Gastroesophageal sphincter (tissue), 4 donors: ENCODE measurements around the gene SLK. TPM values are rescaled to one million over a fixed set of nuclear protein-coding genes. Genes with fewer than 3 reads are reported as not detected.
A peak's percentile ranks its signal among the peaks of the same experiment; 100 is the strongest.

Experiments
- ATAC-seq: fragments of 150-250 bp; one replicate; pipeline ENCODE4 v1.9.1; 2016; ENCODE audit warnings: mild to moderate bottlenecking, moderate library complexity
- H3K27ac ChIP-seq, 4 donors: fragments of 200-600 bp; sonication (generic) in 3 of 4; 1 replicate in 3 of 4; 2 replicates in 1 of 4; pipeline ENCODE4 v1.5.1; 2016 to 2019
- H3K27me3 ChIP-seq: fragments of 200-600 bp; sonication (generic); one replicate; pipeline ENCODE4 v1.5.1; 2019
- H3K36me3 ChIP-seq, 2 donors: fragments of 200-600 bp; sonication (generic); one replicate each; pipeline ENCODE4 v1.5.1; 2019; ENCODE audit warnings: control low read depth in 1 of 2
- H3K4me1 ChIP-seq, 3 donors: fragments of 200-600 bp; sonication (generic); 1 replicate in 2 of 3; 2 replicates in 1 of 3; pipeline ENCODE4 v1.5.1; 2016 to 2019; ENCODE audit warnings: control low read depth in 2 of 3
- H3K4me3 ChIP-seq, 2 donors: fragments of 200-600 bp; sonication (generic); one replicate each; pipeline ENCODE4 v1.5.1; 2019; ENCODE audit warnings: mild to moderate bottlenecking in 1 of 2, moderate library complexity in 1 of 2
- H3K9me3 ChIP-seq, 3 donors: fragments of 200-600 bp; sonication (generic); one replicate each; pipeline ENCODE4 v1.5.1; 2017 to 2019; ENCODE audit warnings: control low read depth in 2 of 3
- EP300 ChIP-seq: sonication (generic); formaldehyde crosslinking; IDR thresholded peaks from one replicate; pipeline ENCODE4 v1.6.1; 2017; ENCODE audit warnings: antibody characterized with exemption, mild to moderate bottlenecking
- POLR2A ChIP-seq, 2 donors: fragments of 450-650 bp; IDR thresholded peaks; one replicate each; pipeline ENCODE4 v1.6.1; 2017; ENCODE audit warnings: antibody characterized with exemption in 2 of 2, mild to moderate bottlenecking in 2 of 2, moderate library complexity in 1 of 2
- POLR2AphosphoS5 ChIP-seq: sonication (generic); formaldehyde crosslinking; IDR thresholded peaks from one replicate; pipeline ENCODE4 v1.6.1; 2017; ENCODE audit warnings: antibody characterized with exemption
- WGBS, 2 donors: methylation state at CpG; one replicate each; pipeline ENCODE4 v1.1.5; 2018; ENCODE audit warnings: low coverage in 1 of 2; 5-methylcytosine and 5-hydroxymethylcytosine counted together
- total RNA-seq, 4 donors: library from RNA; depleted of rRNA; stranded (reverse); fragments of >200 nt; gene quantifications; one replicate each; pipeline ENCODE4 v1.1.0, GENCODE V29; 2016
- TF ChIP-seq, protein P1 (sequence below), 4 experiments: fragments of 200-600 bp in 2 of 4; fragments of 450-650 bp in 2 of 4; sonication (generic) in 1 of 4; IDR thresholded peaks; one replicate each; pipeline ENCODE4 v1.5.1; 2017 to 2019; ENCODE audit warnings: antibody characterized with exemption in 4 of 4, mild to moderate bottlenecking in 2 of 4, moderate library complexity in 2 of 4

Gene SLK
- total RNA-seq, 4 donors from 2014 or later = 75.0 to 119 (median 107) TPM

DNA sequence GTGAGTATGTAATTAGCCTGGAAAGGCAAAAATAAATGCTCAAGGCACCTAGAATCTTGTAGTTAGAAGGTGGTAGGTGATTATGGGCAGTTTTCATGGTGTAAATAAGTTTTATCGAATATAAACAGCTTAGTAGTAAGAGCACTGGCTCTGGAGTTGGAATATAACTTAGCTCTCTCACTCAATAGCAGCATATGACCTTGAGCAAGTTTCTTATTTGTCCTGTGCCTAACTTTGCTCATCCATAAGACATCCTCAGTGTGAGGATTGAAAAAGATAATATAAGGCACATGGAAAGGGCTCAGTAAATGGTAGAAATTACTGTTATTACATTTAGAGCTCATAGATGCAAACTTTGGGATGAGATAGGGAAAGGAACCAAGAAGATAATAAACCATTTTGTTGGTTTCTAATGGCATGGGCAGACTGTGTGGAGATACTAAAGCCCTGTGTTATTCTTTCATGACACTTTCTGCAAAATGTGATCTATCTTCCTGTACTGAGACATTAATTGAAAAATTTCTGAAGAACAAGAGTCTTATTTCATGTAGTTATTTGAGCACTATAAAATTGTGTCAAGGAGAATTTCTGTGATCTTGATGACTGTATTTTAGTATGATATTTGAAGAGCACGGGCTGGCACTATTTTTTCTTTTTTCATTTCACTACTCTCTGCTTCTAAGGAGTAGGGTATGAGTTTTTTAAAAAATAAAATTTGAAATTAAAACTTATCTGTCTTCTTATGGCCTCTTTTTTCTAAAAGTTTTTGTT, 3.1 kb downstream of the SLK start:
- no peaks in the 10 kb centered on the region for H3K9me3 ChIP-seq
- peak overlapping the region in 3 of 4 donors; percentile 19 to 99 (median 51) for H3K27ac ChIP-seq
- peak overlapping the region; percentile 83 to 87 for H3K4me3 ChIP-seq
- ATAC-seq = no peak
- H3K4me1 ChIP-seq = peaks cover 0 to 66% (median 3%) of the 10 kb centered on the region in 3 donors
- WGBS, 2 donors = 37% methylated on average over 2 of the region's 2 CpGs
- H3K27me3 ChIP-seq = no peaks in the 10 kb centered on the region
- no peaks in the 10 kb centered on the region for H3K36me3 ChIP-seq
- TF ChIP-seq EP300 (no peak), POLR2AphosphoS5 (no peak), POLR2A (IDR thresholded peaks at IDR 0.05) (no peak)
- TF ChIP-seq, protein P1, sequence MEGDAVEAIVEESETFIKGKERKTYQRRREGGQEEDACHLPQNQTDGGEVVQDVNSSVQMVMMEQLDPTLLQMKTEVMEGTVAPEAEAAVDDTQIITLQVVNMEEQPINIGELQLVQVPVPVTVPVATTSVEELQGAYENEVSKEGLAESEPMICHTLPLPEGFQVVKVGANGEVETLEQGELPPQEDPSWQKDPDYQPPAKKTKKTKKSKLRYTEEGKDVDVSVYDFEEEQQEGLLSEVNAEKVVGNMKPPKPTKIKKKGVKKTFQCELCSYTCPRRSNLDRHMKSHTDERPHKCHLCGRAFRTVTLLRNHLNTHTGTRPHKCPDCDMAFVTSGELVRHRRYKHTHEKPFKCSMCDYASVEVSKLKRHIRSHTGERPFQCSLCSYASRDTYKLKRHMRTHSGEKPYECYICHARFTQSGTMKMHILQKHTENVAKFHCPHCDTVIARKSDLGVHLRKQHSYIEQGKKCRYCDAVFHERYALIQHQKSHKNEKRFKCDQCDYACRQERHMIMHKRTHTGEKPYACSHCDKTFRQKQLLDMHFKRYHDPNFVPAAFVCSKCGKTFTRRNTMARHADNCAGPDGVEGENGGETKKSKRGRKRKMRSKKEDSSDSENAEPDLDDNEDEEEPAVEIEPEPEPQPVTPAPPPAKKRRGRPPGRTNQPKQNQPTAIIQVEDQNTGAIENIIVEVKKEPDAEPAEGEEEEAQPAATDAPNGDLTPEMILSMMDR (IDR thresholded peaks at IDR 0.05) = no peak

DNA sequence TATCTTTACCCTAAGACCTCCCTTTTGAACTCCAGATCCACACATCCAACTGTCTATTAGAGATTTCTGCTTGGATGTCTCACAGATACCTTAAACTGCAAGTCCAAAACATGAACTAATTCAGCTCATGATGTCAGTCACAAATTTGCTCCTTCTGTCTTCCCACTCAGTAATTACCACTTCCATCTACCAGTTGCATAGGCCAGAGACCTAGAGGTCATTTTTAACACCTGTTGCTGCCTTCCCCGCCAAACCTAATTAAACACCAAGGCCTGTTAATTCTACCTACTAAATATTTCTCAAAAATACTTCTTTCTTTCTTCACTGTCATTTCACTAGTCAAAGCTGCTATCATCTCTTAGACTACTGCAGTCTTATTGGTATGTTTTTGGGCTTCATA, 8.2 kb downstream of the SLK start:
- ATAC-seq = no peak
- Histone ChIP-seq H3K27me3 (no peaks in the 10 kb centered on the region), H3K36me3 (no peaks in the 10 kb centered on the region), H3K4me1 (peaks cover 0 to 72% (median 3%) of the 10 kb centered on the region in 3 donors), H3K4me3 (no peak overlapping the region), H3K9me3 (no peaks in the 10 kb centered on the region), H3K27ac (no peak overlapping the region)
- 100% methylated on average over 1 of the region's 1 CpG for WGBS, 2 donors
- TF ChIP-seq POLR2A (IDR thresholded peaks at IDR 0.05) (no peak), EP300 (no peak), POLR2AphosphoS5 (no peak)
- TF ChIP-seq, protein P1 (IDR thresholded peaks at IDR 0.05) = no peak

DNA sequence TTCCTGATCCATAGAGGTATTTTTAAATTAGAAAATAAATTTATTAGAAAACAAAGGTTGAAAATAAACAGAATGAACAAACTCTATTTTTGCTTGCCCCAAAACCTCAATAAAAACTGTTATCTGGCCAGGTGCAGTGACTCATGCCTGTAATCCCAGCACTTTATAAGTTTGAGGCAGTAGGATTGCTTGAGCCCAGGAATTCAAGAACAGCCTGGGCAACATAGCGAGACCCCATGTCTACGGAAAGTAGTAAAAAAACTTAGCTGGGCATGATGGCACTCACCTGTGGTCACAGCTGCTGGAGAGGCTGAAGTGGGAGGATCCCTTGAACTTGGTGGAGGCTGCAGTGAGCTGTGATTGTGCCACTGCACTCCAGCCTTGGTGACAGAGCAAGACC, 10.3 kb downstream of the SLK start:
- TF ChIP-seq, protein P1 (IDR thresholded peaks at IDR 0.05) = no peak
- TF ChIP-seq POLR2AphosphoS5 (no peak), POLR2A (IDR thresholded peaks at IDR 0.05) (no peak), EP300 (no peak)
- no peaks in the 10 kb centered on the region for H3K36me3 ChIP-seq
- peaks cover 0 to 55% (median 0%) of the 10 kb centered on the region in 3 donors for H3K4me1 ChIP-seq
- H3K4me3 ChIP-seq = no peak overlapping the region
- no peaks in the 10 kb centered on the region for H3K9me3 ChIP-seq
- WGBS, 2 donors = 93 to 100% methylated on average over 1 to 2 of the region's 2 CpGs
- no peak overlapping the region for H3K27ac ChIP-seq
- H3K27me3 ChIP-seq = no peaks in the 10 kb centered on the region
- no peak for ATAC-seq

DNA sequence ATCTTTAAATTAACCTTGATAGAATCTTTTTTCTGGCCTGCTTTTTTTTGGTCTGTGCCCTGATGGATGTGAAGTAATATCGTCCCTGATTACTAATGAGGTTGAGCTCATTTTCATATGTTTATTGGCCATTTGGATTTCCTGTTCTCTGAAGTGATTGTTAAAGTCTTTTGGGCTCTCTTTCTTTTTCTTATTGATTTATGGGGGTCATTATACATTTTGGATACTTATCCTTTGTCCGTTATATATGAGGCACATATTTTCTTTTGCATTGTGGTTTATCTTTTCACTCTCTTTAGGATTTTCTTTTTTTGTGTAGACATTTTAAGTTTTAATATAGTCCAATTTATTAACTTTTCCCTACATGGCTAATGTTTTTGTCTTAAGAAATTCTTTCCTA, 12.6 kb downstream of the SLK start:
- 71 to 77% methylated on average over 2 of the region's 2 CpGs for WGBS, 2 donors
- TF ChIP-seq POLR2A (IDR thresholded peaks at IDR 0.05) = no peak
- TF ChIP-seq EP300 = no peak
- no peak for TF ChIP-seq POLR2AphosphoS5

DNA sequence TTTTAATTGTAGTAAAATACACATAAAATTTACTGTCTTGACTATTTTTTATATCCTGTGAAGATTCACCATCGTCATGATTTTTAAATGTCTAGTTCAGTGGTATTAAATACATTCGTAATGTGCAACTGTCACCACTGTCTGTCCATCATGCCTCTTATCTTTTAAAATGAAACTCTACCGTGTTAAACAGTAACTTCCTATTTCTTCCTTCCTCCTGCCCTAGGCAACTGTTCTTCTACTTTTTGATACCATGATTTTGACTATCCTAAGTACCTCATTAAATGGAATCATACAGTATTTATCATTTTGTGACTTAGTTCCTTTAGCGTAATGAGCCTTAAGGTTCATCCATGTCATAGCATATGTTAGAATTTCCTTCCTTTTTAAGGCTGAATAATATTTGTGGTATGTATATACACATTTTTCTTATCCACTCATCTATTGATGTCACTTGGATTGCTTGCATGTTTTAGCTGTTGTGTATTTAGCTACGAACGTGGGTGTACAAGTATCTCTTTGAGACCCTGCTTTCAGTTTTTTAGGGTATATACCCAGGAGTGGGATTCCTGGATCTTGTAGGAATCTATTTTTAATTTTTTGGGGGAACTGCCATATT, 13.5 kb downstream of the SLK start:
- TF ChIP-seq, protein P1 (IDR thresholded peaks at IDR 0.05) = no peak
- TF ChIP-seq POLR2A (IDR thresholded peaks at IDR 0.05) = no peak
- TF ChIP-seq POLR2AphosphoS5 = no peak
- TF ChIP-seq EP300 = no peak
- Histone ChIP-seq H3K36me3 (no peaks in the 10 kb centered on the region), H3K27me3 (no peaks in the 10 kb centered on the region), H3K9me3 (no peaks in the 10 kb centered on the region), H3K27ac (no peak overlapping the region), H3K4me3 (no peak overlapping the region), H3K4me1 (peaks cover 0 to 74% (median 0%) of the 10 kb centered on the region in 3 donors)
- 82 to 91% methylated on average over 6 of the region's 6 CpGs for WGBS, 2 donors
- ATAC-seq = no peak

More for the DNA sequence above, 12.6 kb downstream of the SLK start:
- Histone ChIP-seq H3K27ac (no peak overlapping the region), H3K4me1 (peaks cover 0 to 66% (median 0%) of the 10 kb centered on the region in 3 donors), H3K36me3 (no peaks in the 10 kb centered on the region), H3K27me3 (no peaks in the 10 kb centered on the region), H3K9me3 (no peaks in the 10 kb centered on the region), H3K4me3 (no peak overlapping the region)
- ATAC-seq = no peak
